GM19351 (cell line): Measurements from ENCODE around the gene OTOP2.

Experiments
- ATAC-seq: cut with Tn5 transposase; IDR thresholded peaks from one replicate; pipeline ENCODE4 v1.9.1; 2021; ENCODE audit warnings: mild to moderate bottlenecking, moderate library complexity; ENCODE audit not compliant: unreplicated experiment

OTOP2 gene

GRCh38 chr17:74950207-74950606, 26.1 kb downstream of the OTOP2 start:
- no peak for ATAC-seq

GRCh38 chr17:74951065-74951464, 27.0 kb downstream of the OTOP2 start:
- no peak for ATAC-seq

- no peak for ATAC-seq
These were observed 27.8 kb downstream of the OTOP2 start for GRCh38 chr17:74951680-74952421.

DNA sequence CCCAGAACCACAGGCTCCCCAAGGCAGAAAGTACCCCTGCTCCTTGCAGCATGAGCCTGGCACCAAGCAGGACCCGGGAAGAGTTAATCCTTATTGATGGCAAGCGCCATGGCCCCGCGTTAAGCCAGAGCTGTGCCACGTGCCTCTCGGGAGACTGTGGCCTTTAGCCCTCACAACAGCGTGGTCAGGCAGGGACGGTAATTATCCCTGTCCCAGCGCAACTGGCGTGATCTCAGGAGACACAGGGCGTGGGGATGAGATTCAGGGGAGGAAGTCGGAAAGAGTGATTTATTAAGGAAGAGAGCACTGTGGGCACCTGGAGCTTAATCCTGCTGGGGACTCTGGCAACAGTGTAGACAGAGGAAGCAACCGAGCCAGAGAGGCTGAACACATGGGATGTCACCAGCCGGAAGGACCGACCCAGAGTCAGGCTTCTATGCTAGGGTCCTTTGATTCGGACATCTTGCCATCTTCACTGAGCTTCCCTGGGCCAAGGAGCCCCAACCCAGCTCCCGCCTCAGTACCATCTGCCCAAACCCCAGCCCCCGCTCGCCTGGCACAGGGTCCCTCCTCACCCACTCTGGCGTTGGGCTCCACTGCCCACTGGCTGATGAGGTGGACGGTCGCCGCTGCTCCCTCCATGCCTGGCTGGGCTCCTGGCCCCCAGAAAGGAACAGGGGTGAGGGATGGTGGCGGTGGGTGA, 28.5 kb downstream of the OTOP2 start:
- ATAC-seq, result no peak

DNA sequence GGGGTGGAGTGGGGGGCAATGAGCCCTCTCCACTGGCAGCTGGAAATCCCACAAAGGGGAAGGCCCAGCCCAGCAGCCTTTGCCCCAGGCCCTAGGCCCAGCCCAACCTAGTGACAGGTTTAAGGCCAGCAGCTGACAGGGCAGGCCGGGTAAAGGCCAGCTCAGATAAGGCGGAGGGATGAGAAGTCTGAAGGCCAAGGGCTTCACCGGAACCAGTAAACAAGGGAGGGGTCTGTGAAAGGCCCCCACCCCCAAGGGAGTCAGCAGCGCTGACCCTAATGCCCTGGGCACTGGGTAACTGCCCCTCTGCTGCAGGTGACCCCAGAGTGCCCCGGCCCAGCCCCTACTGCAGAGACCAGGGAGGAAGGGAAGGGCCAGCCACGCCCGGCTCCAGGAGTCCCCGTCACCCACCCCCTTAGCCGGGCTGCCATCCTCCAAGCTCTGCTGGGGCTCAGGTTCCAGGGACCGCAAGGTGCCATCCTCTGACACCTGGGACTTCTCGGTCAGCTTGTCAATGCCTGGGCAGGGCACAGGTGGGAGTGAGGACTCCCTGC, 29.1 kb downstream of the OTOP2 start:
- ATAC-seq, result no peak

GRCh38 chr17:74954115-74954514, 30.0 kb downstream of the OTOP2 start:
- ATAC-seq, result no peak

- ATAC-seq, result no peak
These were observed 30.8 kb downstream of the OTOP2 start for GRCh38 chr17:74954665-74955421.

- ATAC-seq, result no peak
These were observed 32.0 kb downstream of the OTOP2 start for GRCh38 chr17:74956093-74956492.

DNA sequence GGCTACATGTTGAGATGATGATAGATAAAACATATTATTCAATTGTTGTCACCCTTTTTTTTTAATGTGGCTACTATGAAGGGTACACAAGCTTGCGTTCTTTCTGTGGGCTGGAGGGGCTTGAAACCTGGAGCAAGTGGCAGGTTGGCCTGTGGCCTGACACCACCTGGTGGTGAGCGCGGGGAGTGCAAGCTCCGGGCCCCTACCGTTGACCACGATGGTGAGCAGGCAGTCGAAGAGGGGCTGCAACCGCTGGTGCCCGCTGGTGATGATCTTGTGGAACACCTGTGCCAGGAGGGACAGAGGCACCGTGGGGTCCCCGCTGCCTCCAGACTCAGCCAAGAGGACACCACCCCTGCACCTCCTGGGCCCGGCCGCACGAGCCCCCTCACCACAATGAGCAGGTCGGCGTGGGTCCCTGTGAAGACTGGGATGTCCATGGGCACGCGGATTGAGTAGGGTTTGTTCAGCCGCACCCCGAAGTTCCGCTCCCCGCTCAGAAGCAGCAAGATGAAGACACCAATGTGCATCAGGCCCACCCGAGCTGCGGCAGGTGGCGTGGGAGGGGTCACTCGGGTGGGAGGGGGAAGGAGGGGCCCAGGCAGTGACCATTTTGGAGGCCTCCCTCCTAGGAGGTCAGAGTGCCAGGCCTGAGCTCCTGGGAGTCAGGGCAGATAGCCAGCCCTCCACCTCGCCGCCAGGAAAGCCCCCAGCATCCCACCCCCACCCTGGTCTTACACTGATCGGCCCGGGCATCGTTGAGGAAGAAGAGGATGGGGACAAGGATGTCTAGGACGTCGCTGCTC, 34.1 kb downstream of the OTOP2 start:
- ATAC-seq, result no peak

GRCh38 chr17:74959826-74960515, 35.9 kb downstream of the OTOP2 start:
- no peak for ATAC-seq

DNA sequence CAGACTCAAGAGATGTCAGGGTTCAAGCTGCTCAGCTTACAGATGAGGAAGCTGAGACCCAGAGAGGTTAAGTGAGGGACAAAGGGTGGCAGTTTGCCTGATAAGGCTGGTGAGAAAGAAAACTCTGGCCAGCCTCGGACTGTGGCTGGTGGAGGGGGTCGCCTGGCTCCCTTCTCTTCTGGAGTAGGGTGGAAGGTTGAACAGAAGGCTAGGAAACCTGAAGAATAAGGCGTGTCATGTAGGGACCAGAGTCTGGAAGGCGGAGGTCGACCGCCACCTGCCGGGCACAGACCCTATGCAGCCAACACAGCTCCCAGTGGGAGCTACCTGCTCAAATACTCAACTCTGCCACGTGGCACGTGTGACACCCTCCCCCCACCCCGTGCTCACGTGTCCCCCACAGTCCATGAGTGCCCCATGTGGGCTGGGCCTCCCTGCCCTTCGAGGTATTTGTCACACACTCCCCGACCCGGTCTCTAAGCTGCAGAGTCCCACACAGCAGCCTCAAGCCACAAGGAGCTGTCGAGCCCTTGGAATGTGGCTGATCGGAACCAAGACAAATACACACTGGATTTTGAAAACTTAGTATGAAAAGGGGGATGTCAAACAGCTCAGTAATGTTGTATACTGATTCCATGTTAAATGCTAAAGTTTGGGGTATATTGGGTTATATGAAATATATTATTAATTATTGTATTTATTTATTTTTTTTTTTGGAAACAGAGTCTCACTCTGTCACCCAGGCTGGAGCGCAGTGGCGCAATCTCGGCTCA, 36.7 kb downstream of the OTOP2 start:
- peak; percentile 68 for ATAC-seq

- no peak for ATAC-seq
These were observed 37.7 kb downstream of the OTOP2 start for GRCh38 chr17:74961657-74962350.

DNA sequence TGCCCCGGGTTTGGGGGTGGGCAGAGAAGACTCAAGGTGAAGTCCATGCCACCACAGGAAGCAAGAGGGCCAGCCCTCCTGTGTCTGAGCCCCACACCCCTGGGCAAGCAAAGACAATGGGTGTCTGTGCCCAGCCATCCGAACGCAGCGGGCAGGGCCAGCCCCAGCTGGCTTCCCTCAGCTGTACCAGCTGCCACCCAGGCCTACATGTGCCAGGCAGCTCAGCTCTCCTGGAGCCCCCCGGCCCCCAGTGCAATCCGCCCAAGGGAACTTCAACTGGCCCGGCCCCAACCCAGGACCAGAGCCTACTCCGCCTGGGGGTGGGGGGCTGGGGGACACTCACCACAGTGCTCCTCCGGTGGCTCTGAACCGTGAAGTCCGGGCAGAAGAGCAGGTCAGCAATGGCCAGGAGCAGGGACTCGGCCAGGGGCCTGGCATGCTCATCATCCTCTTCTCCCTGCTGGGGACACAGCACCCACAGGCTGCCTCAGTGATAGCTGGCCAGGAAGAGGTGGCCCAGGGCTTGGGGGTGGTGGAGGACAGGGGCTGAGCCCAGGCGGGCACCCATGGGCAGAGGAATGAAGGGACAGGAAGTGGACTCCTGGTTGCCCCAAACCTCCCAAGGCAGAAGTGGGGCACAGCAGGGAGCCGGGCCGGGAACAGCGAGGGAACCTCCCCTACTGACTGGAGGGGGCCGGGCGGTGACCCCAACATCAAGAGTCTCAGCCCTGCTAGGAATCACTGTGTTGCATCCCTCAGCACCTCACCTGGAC, 38.7 kb downstream of the OTOP2 start:
- ATAC-seq, result no peak

- no peak for ATAC-seq
These were observed 39.6 kb downstream of the OTOP2 start for GRCh38 chr17:74963656-74964055.

DNA sequence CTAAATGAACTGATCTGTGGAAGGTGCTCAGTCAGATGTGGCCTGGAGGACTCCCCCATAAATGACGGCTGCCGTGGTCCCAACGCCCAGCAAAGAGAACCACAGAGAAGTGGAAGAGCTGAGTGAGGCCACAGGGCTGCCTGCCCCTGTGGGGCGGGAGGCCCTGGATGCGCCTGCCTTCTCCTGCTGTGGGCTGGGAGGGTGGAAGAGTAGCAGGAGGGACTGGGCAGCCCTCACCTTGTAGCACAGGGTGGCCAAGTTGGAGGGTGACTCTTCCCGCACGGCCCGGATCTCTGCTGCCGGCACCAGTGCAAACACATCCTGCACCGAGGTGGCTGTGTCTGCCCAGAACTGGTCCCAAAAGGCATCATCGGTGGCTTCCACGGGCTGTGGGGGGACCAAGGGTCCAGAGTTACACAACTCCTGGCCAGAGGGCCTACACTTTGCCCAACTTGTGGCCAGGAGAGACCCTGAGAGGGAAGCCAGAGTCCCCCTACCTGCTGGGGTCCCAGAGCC, 40.2 kb downstream of the OTOP2 start:
- no peak for ATAC-seq

- ATAC-seq, result no peak
These were observed 41.0 kb downstream of the OTOP2 start for GRCh38 chr17:74964988-74965622.

DNA sequence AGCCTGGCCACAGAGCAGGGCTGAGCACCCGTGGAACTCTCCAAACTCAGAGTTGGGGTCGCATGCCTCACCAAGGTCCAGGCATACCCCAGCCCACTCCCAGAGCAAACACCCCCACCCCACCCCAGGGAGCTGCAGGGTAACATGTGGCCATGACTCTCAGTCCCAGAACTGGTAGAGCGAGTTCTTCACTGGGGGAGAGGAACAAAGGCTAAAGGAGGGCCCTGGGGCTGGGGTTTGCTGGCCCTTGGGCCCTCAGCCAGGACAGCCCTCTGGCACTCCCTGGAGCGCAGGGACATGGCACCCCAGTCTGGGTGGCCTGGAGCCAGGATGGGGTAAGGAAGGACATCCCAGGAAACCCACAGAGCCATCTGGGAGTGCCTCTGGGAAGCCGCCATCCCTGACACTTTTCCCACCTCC, 44.3 kb downstream of the OTOP2 start:
- ATAC-seq, result no peak
